Measurements from ENCODE around the gene THYN1. TPM values are rescaled to one million over a fixed set of nuclear protein-coding genes. Genes with fewer than 3 reads are reported as not detected.

Gene THYN1
- total RNA-seq, 1 experiment from 2014 or later, result 33.6 TPM

- H3K4me3 ChIP-seq (ENCODE audit: low read depth in 2 of 2, low read length in 2 of 2), result no peak overlapping the region
- no TSS peak for BruUV-seq (replicated peaks)
- DNase-seq (ENCODE audit: low read depth, low spot score), result no peak
- ChIA-PET CTCF (no interaction called here), POLR2A (interaction anchor here (0.6 kb wide), 1 partner anchor 137 kb away, joined by 3 read pairs; no protein-coding TSS in a partner anchor)
- ATAC-seq, result no peak
- no peaks in the 10 kb centered on the region for H3K4me1 ChIP-seq (ENCODE audit: control insufficient read depth, insufficient read depth, low read length)
- no peaks in the 10 kb centered on the region; the same call in 1 of the 2 replicates for H3K36me3 ChIP-seq (ENCODE audit: control insufficient read depth, insufficient read depth, low read length)
- in situ Hi-C loops (cut with HindIII; ENCODE audit: low pct_unique_long_range_greater_than_20kb, low sequenced_read_pairs) (no loop called here), intact Hi-C loops (cut with micrococcal nuclease; ENCODE audit: unreplicated experiment) (no loop called here)
- H3K9me3 ChIP-seq (ENCODE audit: control insufficient read depth, insufficient read depth, low read depth, low read length), result no peaks in the 10 kb centered on the region
- H3K27ac ChIP-seq (ENCODE audit: low read length), result no peak overlapping the region
- TF ChIP-seq, protein P1, sequence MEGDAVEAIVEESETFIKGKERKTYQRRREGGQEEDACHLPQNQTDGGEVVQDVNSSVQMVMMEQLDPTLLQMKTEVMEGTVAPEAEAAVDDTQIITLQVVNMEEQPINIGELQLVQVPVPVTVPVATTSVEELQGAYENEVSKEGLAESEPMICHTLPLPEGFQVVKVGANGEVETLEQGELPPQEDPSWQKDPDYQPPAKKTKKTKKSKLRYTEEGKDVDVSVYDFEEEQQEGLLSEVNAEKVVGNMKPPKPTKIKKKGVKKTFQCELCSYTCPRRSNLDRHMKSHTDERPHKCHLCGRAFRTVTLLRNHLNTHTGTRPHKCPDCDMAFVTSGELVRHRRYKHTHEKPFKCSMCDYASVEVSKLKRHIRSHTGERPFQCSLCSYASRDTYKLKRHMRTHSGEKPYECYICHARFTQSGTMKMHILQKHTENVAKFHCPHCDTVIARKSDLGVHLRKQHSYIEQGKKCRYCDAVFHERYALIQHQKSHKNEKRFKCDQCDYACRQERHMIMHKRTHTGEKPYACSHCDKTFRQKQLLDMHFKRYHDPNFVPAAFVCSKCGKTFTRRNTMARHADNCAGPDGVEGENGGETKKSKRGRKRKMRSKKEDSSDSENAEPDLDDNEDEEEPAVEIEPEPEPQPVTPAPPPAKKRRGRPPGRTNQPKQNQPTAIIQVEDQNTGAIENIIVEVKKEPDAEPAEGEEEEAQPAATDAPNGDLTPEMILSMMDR (IDR thresholded peaks at IDR 0.05), result no peak
- TF ChIP-seq REST (IDR thresholded peaks at IDR 0.05; ENCODE audit: insufficient read depth in 1 of 2, low read depth in 2 of 2, low read length in 1 of 2) (no peak), TCF7L2 (IDR thresholded peaks at IDR 0.05; ENCODE audit: low read depth, low read length) (no peak), POLR2AphosphoS5 (IDR thresholded peaks at IDR 0.05; ENCODE audit: low read depth, low read length) (no peak), SIN3A (IDR thresholded peaks at IDR 0.05; ENCODE audit: borderline replicate concordance, insufficient read depth, low read depth, low read length) (no peak)
- 0 out of 2 replicates have a peak, but pooled peaks cover 4% of the 10 kb centered on the region for H3K27me3 ChIP-seq (ENCODE audit: control insufficient read depth, insufficient read depth, low read length)
These were observed 13.7 kb upstream of the THYN1 start for GRCh38 chr11:134266841-134267251.

DNA sequence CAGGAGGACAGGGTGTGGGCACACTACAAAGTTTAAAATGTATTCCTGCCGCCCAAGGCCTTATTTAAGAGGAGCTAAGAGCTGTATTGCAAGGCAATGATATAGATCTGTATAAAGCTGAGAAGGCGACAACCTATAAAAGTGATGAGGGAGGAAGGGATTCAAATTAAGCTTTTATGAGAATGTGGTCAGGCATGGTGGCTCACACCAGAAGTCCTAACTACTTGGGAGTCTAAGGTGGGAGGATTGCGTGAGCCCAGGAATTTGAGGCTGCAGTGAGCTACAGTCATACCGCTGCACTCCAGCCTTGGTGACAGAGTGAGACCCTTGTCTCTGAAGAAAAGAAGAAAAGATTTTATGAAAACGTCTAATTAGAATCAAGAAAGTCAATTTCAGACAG, 13.3 kb upstream of the THYN1 start:
- no peaks in the 10 kb centered on the region for H3K4me1 ChIP-seq (ENCODE audit: control insufficient read depth, insufficient read depth, low read length)
- 0 out of 2 replicates have a peak, but pooled peaks cover 4% of the 10 kb centered on the region for H3K27me3 ChIP-seq (ENCODE audit: control insufficient read depth, insufficient read depth, low read length)
- no peaks in the 10 kb centered on the region for H3K9me3 ChIP-seq (ENCODE audit: control insufficient read depth, insufficient read depth, low read depth, low read length)
- DNase-seq (ENCODE audit: low read depth, low spot score), result no peak
- ChIA-PET CTCF (no interaction called here), POLR2A (interaction anchor here (0.6 kb wide), 1 partner anchor 136 kb away, joined by 3 read pairs; no protein-coding TSS in a partner anchor)
- ATAC-seq, result no peak
- no peak overlapping the region for H3K27ac ChIP-seq (ENCODE audit: low read length)
- no peak overlapping the region for H3K4me3 ChIP-seq (ENCODE audit: low read depth in 2 of 2, low read length in 2 of 2)
- no TSS peak for BruUV-seq (replicated peaks)
- in situ Hi-C loops (cut with HindIII; ENCODE audit: low pct_unique_long_range_greater_than_20kb, low sequenced_read_pairs), result no loop called here
- TF ChIP-seq REST (IDR thresholded peaks at IDR 0.05; ENCODE audit: insufficient read depth in 1 of 2, low read depth in 2 of 2, low read length in 1 of 2) (no peak), POLR2AphosphoS5 (IDR thresholded peaks at IDR 0.05; ENCODE audit: low read depth, low read length) (no peak), SIN3A (IDR thresholded peaks at IDR 0.05; ENCODE audit: borderline replicate concordance, insufficient read depth, low read depth, low read length) (no peak), TCF7L2 (IDR thresholded peaks at IDR 0.05; ENCODE audit: low read depth, low read length) (no peak)
- TF ChIP-seq, protein P1 (IDR thresholded peaks at IDR 0.05), result no peak
- intact Hi-C loops (cut with micrococcal nuclease; ENCODE audit: unreplicated experiment), result no loop called here
- H3K36me3 ChIP-seq (ENCODE audit: control insufficient read depth, insufficient read depth, low read length), result no peaks in the 10 kb centered on the region; the same call in 1 of the 2 replicates

All from Panc1 (cell line).